Stimulated activated CD8-positive, alpha-beta memory T cell treated with anti-CD3 and anti-CD28 coated beads, Interleukin-4, amount 100 ng/mL, for 24 hours (primary cell): ENCODE measurements around the gene RFX7.
"Not testable (repeated sequence)": the region's sequence is repeated elsewhere in the genome, so short reads cannot be mapped to it uniquely, and the experiment has no call there.

Experiments
- DNase-seq: peaks from one replicate; pipeline ENCODE4 v3.0.0-alpha.2; 2020; ENCODE audit warnings: low read depth

RFX7 gene

GRCh38 chr15:56205061-56205876 lies 38.4 kb downstream of the RFX7 start:
- DNase-seq = no peak

GRCh38 chr15:56203312-56203922 lies 40.3 kb downstream of the RFX7 start:
- not testable (repeated sequence) for DNase-seq

- no peak for DNase-seq
Measured at GRCh38 chr15:56202701-56203100, 41.0 kb downstream of the RFX7 start.

- no peak for DNase-seq
Measured at GRCh38 chr15:56199038-56199437, 44.6 kb downstream of the RFX7 start.

GRCh38 chr15:56194035-56194434 lies 49.6 kb downstream of the RFX7 start:
- DNase-seq = no peak

- no peak for DNase-seq
Measured at GRCh38 chr15:56192659-56193442, 50.8 kb downstream of the RFX7 start.

GRCh38 chr15:56187665-56188064 lies 56.0 kb downstream of the RFX7 start:
- DNase-seq = no peak

GRCh38 chr15:56185980-56186379 lies 57.7 kb downstream of the RFX7 start:
- DNase-seq = no peak

- DNase-seq = no peak
Measured at GRCh38 chr15:56184516-56184915, 59.2 kb downstream of the RFX7 start.

- no peak for DNase-seq
Measured at GRCh38 chr15:56180851-56181250, 62.8 kb downstream of the RFX7 start.

- DNase-seq = no peak
Measured at GRCh38 chr15:56176996-56177395, 66.7 kb downstream of the RFX7 start.

GRCh38 chr15:56175788-56176187 lies 67.9 kb downstream of the RFX7 start:
- DNase-seq = no peak

- no peak for DNase-seq
Measured at GRCh38 chr15:56174649-56175048, 69.0 kb downstream of the RFX7 start.

GRCh38 chr15:56168394-56168793 lies 75.3 kb downstream of the RFX7 start:
- no peak for DNase-seq

GRCh38 chr15:56165234-56165633 lies 78.4 kb downstream of the RFX7 start:
- DNase-seq = no peak

GRCh38 chr15:56160966-56161365 lies 82.7 kb downstream of the RFX7 start:
- DNase-seq = no peak

GRCh38 chr15:56156877-56157276 lies 86.8 kb downstream of the RFX7 start:
- DNase-seq = no peak

- not testable (repeated sequence) for DNase-seq
Measured at GRCh38 chr15:56155278-56155677, 88.4 kb downstream of the RFX7 start.

GRCh38 chr15:56154768-56155167 lies 88.9 kb downstream of the RFX7 start:
- not testable (repeated sequence) for DNase-seq

GRCh38 chr15:56150204-56150603 lies 93.5 kb downstream of the RFX7 start:
- DNase-seq = no peak

- no peak for DNase-seq
Measured at GRCh38 chr15:56148064-56148463, 95.6 kb downstream of the RFX7 start.

- DNase-seq = no peak
Measured at GRCh38 chr15:56146756-56147155, 96.9 kb downstream of the RFX7 start.

- no peak for DNase-seq
Measured at GRCh38 chr15:56128081-56128480, 115.6 kb downstream of the RFX7 start.
